Measurements from ENCODE around the gene TIAL1.

The TIAL1 gene

GRCh38 chr10:119640875-119641526, 44.2 kb upstream of the TIAL1 start:
- no peaks in the 10 kb centered on the region for H3K36me3 ChIP-seq (ENCODE audit: control insufficient read depth, insufficient read depth, low read length)
- no peak overlapping the region for H3K4me3 ChIP-seq (replicated peaks; ENCODE audit: low read depth, low read length)
- TF ChIP-seq, protein P1, sequence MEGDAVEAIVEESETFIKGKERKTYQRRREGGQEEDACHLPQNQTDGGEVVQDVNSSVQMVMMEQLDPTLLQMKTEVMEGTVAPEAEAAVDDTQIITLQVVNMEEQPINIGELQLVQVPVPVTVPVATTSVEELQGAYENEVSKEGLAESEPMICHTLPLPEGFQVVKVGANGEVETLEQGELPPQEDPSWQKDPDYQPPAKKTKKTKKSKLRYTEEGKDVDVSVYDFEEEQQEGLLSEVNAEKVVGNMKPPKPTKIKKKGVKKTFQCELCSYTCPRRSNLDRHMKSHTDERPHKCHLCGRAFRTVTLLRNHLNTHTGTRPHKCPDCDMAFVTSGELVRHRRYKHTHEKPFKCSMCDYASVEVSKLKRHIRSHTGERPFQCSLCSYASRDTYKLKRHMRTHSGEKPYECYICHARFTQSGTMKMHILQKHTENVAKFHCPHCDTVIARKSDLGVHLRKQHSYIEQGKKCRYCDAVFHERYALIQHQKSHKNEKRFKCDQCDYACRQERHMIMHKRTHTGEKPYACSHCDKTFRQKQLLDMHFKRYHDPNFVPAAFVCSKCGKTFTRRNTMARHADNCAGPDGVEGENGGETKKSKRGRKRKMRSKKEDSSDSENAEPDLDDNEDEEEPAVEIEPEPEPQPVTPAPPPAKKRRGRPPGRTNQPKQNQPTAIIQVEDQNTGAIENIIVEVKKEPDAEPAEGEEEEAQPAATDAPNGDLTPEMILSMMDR (IDR thresholded peaks at IDR 0.05; ENCODE audit: insufficient read depth, low read length, poor library complexity, severe bottlenecking) = no peak
- H3K27me3 ChIP-seq (replicated peaks; ENCODE audit: control insufficient read depth, insufficient read depth, low read length) = no peaks in the 10 kb centered on the region
- no peak for DNase-seq (ENCODE audit: extremely low read depth, insufficient read length)

DNA sequence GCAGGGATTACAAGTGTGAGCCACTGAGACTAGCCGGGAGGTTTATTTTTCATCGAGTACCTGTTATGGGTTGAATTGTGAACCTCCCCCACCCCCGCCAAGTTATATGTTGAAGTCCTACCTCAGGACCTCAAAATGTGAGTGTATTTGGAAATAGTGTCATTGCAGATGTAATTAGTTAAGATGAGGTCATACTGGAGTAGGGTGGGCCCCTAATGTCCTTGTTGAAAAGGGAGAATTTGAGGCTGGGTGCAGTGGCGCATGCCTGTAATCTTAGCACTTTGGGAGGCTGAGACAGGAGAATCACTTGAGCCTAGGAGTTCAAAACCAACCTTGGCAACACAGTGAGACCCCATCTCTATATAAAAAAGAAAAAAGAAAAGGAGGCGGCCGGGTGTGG, 43.6 kb upstream of the TIAL1 start:
- Histone ChIP-seq H3K36me3 (ENCODE audit: control insufficient read depth, insufficient read depth, low read length) (no peaks in the 10 kb centered on the region), H3K27me3 (replicated peaks; ENCODE audit: control insufficient read depth, insufficient read depth, low read length) (no peaks in the 10 kb centered on the region), H3K4me3 (replicated peaks; ENCODE audit: low read depth, low read length) (no peak overlapping the region)
- DNase-seq (ENCODE audit: extremely low read depth, insufficient read length) = no peak
- TF ChIP-seq, protein P1 (IDR thresholded peaks at IDR 0.05; ENCODE audit: insufficient read depth, low read length, poor library complexity, severe bottlenecking) = no peak

DNA sequence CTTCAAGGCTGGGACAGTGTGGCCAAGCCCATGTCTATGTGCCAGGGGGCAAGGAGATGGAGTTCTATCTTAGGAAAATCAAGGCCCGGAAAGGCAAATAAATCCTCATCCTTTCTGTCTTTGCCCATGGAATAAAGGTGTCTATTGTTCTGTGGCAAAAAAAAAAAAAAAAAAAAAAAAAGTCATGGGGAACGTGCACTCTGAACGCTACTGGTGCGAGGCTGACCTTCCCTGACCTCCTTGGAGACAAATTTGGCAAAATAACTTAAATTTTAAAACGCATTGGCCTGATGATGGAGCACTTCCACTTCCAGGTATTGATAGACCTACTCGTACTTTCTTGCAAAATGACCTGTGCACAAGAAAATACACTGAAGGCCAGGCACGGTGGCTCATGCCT, 42.2 kb upstream of the TIAL1 start:
- TF ChIP-seq, protein P1 (IDR thresholded peaks at IDR 0.05; ENCODE audit: insufficient read depth, low read length, poor library complexity, severe bottlenecking) = no peak
- Histone ChIP-seq H3K27me3 (replicated peaks; ENCODE audit: control insufficient read depth, insufficient read depth, low read length) (no peaks in the 10 kb centered on the region), H3K36me3 (ENCODE audit: control insufficient read depth, insufficient read depth, low read length) (no peaks in the 10 kb centered on the region), H3K4me3 (replicated peaks; ENCODE audit: low read depth, low read length) (no peak overlapping the region)
- DNase-seq (ENCODE audit: extremely low read depth, insufficient read length) = no peak

- Histone ChIP-seq H3K4me3 (replicated peaks; ENCODE audit: low read depth, low read length) (no peak overlapping the region), H3K36me3 (ENCODE audit: control insufficient read depth, insufficient read depth, low read length) (no peaks in the 10 kb centered on the region), H3K27me3 (replicated peaks; ENCODE audit: control insufficient read depth, insufficient read depth, low read length) (no peaks in the 10 kb centered on the region)
- TF ChIP-seq, protein P1 (IDR thresholded peaks at IDR 0.05; ENCODE audit: insufficient read depth, low read length, poor library complexity, severe bottlenecking) = no peak
- DNase-seq (ENCODE audit: extremely low read depth, insufficient read length) = no peak
Measured at GRCh38 chr10:119637631-119638030, 40.9 kb upstream of the TIAL1 start.

- H3K4me3 ChIP-seq (replicated peaks; ENCODE audit: low read depth, low read length) = no peak overlapping the region
- no peaks in the 10 kb centered on the region for H3K36me3 ChIP-seq (ENCODE audit: control insufficient read depth, insufficient read depth, low read length)
- H3K27me3 ChIP-seq (replicated peaks; ENCODE audit: control insufficient read depth, insufficient read depth, low read length) = no peaks in the 10 kb centered on the region
- no peak for DNase-seq (ENCODE audit: extremely low read depth, insufficient read length)
- TF ChIP-seq, protein P1 (IDR thresholded peaks at IDR 0.05; ENCODE audit: insufficient read depth, low read length, poor library complexity, severe bottlenecking) = no peak
Measured at GRCh38 chr10:119634219-119634544, 37.4 kb upstream of the TIAL1 start.

Data from GM06990 (cell line).